ENCODE measurements around the gene CLDND2.

- TF ChIP-seq CTCF (IDR thresholded peaks at IDR 0.05) (no peak), POLR2A (IDR thresholded peaks at IDR 0.05) (no peak)
Observed at GRCh38 chr19:51345076-51345620, 23.7 kb downstream of the CLDND2 start.
